Suprapubic skin (tissue), 4 donors: Measurements from ENCODE around the gene HLCS. TPM values are rescaled to one million over a fixed set of nuclear protein-coding genes. Genes with fewer than 3 reads are reported as not detected.

Experiments used
- DNase-seq, 2 donors: peaks; one replicate each; pipeline ENCODE4 v3.0.0-alpha.2; 2019; ENCODE audit warnings: low spot score in 2 of 2
- H3K27ac ChIP-seq: fragments of 200-600 bp; sonication (generic); one replicate; pipeline ENCODE4 v1.5.1; 2019
- H3K27me3 ChIP-seq: fragments of 200-600 bp; sonication (generic); one replicate; pipeline ENCODE4 v1.5.1; 2019
- H3K36me3 ChIP-seq: fragments of 200-600 bp; sonication (generic); one replicate; pipeline ENCODE4 v1.5.1; 2019
- H3K4me1 ChIP-seq: fragments of 200-600 bp; sonication (generic); one replicate; pipeline ENCODE4 v1.5.1; 2019
- H3K4me3 ChIP-seq: fragments of 200-600 bp; sonication (generic); one replicate; pipeline ENCODE4 v1.5.1; 2019; ENCODE audit warnings: mild to moderate bottlenecking
- H3K9me3 ChIP-seq: fragments of 200-600 bp; sonication (generic); one replicate; pipeline ENCODE4 v1.5.1; 2019
- EP300 ChIP-seq: sonication (generic); formaldehyde crosslinking; IDR thresholded peaks from one replicate; pipeline ENCODE4 v1.6.1; 2017; ENCODE audit warnings: antibody characterized with exemption
- POLR2A ChIP-seq, 2 donors: fragments of 450-650 bp; IDR thresholded peaks; one replicate each; pipeline ENCODE4 v1.6.1; 2017; ENCODE audit warnings: antibody characterized with exemption in 2 of 2, mild to moderate bottlenecking in 2 of 2, moderate library complexity in 2 of 2
- POLR2AphosphoS5 ChIP-seq, 3 donors: sonication (generic); formaldehyde crosslinking; IDR thresholded peaks; one replicate each; pipeline ENCODE4 v1.6.1; 2017; ENCODE audit warnings: antibody characterized with exemption in 3 of 3
- WGBS: methylation state at CpG from one replicate; pipeline ENCODE4 v1.1.5; 2018; 5-methylcytosine and 5-hydroxymethylcytosine counted together
- total RNA-seq, 4 donors: library from RNA; depleted of rRNA; stranded (reverse); fragments of >200 nt; gene quantifications; one replicate each; pipeline ENCODE4 v1.1.0, GENCODE V29; 2016
- TF ChIP-seq, protein P1 (sequence below), 2 donors: fragments of 200-600 bp in 1 of 2; fragments of 450-650 bp in 1 of 2; sonication (generic) in 1 of 2; IDR thresholded peaks; one replicate each; pipeline ENCODE4 v1.5.1; 2016 to 2019; ENCODE audit warnings: antibody characterized with exemption in 2 of 2, mild to moderate bottlenecking in 1 of 2, moderate library complexity in 1 of 2

HLCS gene
- total RNA-seq, 4 donors from 2014 or later, result 8.4 to 16.1 (median 11.5) TPM

DNA sequence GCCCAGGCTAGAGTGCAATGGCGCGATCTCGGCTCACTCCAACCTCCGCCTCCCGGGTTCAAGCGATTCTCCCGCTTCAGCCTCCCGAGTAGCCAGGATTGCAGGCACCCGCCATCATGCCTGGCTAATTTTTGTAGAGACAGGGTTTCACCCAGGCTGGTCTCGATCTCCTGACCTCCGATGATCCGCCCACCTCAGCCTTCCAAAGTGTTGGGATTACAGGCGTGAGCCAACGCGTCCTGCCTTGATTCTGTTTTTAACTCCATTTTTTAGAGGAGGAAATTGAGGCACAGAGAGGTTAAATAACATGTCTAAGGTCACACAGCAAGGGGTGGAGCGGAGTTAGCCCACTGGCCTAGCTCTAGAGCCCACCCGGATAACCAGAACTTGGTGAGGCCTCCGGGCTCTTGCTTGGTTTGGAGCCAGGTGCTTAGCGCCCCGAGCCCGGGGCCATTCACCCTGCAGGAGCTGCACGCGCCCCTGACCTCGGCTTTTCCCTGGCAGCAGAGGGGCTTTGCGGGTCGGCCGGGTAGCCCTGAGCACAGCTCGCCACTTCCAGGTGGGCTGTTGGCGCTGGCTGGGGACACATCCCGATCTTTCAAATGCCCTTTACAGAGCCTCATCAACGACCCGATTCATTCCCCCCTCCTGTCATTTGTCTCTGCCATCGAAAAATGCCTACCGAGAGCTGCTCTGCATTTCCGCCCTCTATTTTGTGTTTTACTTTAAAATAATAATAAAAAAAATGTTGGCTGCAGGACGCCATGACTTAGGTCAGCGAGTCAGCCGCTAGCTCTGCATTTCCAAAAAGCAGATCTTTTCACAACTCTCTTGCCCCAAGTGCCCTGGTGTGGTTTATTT, 256.4 kb downstream of the HLCS start:
- Histone ChIP-seq H3K36me3 (no peaks in the 10 kb centered on the region), H3K27ac (no peak overlapping the region), H3K4me1 (peaks cover 47% of the 10 kb centered on the region), H3K9me3 (no peaks in the 10 kb centered on the region), H3K4me3 (peak overlapping the region; percentile 5), H3K27me3 (peaks cover 92% of the 10 kb centered on the region)
- 18% methylated on average over 36 of the region's 38 CpGs for WGBS
- DNase-seq, result peak in 1 of 2 donors; percentile 32
- TF ChIP-seq POLR2A (IDR thresholded peaks at IDR 0.05) (no peak), POLR2AphosphoS5 (IDR thresholded peaks at IDR 0.05) (no peak), EP300 (no peak)
- TF ChIP-seq, protein P1, sequence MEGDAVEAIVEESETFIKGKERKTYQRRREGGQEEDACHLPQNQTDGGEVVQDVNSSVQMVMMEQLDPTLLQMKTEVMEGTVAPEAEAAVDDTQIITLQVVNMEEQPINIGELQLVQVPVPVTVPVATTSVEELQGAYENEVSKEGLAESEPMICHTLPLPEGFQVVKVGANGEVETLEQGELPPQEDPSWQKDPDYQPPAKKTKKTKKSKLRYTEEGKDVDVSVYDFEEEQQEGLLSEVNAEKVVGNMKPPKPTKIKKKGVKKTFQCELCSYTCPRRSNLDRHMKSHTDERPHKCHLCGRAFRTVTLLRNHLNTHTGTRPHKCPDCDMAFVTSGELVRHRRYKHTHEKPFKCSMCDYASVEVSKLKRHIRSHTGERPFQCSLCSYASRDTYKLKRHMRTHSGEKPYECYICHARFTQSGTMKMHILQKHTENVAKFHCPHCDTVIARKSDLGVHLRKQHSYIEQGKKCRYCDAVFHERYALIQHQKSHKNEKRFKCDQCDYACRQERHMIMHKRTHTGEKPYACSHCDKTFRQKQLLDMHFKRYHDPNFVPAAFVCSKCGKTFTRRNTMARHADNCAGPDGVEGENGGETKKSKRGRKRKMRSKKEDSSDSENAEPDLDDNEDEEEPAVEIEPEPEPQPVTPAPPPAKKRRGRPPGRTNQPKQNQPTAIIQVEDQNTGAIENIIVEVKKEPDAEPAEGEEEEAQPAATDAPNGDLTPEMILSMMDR (IDR thresholded peaks at IDR 0.05), result no peak

DNA sequence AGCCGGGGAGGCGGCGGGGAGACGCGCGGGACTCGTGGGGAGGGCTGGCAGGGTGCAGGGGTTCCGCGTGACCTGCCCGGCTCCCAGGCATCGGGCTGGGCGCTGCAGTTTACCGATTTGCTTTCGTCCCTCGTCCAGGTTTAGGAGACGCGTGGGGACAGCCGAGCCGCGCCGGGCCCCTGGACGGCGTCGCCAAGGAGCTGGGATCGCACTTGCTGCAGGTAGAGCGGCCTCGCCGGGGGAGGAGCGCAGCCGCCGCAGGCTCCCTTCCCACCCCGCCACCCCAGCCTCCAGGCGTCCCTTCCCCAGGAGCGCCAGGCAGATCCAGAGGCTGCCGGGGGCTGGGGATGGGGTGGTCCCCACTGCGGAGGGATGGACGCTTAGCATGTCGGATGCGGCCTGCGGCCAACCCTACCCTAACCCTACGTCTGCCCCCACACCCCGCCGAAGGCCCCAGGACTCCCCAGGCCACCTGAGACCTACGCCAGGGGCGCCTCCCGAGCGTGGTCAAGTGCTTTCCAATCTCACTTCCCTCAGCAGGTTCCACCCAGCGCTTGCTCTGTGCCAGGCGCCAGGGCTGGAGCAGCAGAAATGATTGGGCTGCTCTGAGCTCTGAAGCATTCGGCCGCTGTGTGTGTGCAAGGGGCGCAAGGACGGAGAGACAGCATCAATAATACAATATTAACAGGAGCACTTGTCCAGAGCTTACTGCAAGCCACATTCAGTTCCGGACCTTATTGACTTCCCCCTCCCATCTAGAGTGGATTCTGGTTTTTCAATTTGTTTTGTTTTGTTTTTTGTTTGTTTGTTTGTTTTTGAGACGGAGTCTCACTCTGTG, 257.2 kb downstream of the HLCS start:
- 10% methylated on average over 17 of the region's 55 CpGs for WGBS
- H3K27me3 ChIP-seq, result peaks cover 92% of the 10 kb centered on the region
- peak in 1 of 2 donors; percentile 76 for DNase-seq

DNA sequence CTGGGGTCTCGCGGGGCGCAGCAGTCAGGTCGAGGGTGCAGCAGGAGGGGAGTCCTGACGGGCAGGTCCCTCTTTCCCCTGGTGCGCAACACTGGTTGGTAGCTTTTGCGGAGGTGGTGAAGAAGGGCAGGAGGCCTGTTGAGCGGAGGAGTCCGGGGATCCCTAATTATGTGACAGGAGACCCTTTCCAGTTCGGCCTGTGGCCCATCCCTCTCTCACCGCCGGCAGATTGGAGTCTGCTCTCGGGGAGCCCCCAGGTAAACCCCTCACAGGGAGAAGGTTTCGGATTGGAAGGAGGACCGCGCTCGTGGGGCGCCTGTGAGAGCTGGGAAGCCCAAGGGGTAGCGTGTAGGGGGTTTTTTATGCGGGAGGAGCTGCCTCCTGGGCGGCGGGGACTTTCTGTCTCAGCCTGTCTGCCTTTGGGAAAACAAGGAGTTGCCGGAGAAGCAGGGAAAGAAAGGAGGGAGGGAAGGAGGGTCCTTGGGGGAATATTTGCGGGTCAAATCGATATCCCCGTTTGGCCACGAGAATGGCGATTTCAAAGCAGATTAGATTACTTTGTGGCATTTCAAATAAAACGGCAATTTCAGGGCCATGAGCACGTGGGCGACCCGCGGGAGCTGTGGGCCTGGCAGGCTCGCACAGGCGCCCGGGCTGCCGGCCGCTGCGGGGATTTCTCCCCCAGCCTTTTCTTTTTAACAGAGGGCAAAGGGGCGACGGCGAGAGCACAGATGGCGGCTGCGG, 258.0 kb downstream of the HLCS start:
- Histone ChIP-seq H3K9me3 (no peaks in the 10 kb centered on the region), H3K27ac (no peak overlapping the region), H3K4me3 (peak overlapping the region; percentile 34), H3K27me3 (peaks cover 98% of the 10 kb centered on the region), H3K36me3 (no peaks in the 10 kb centered on the region), H3K4me1 (peaks cover 57% of the 10 kb centered on the region)
- 10% methylated on average over 33 of the region's 44 CpGs for WGBS
- no peak for TF ChIP-seq EP300
- no peak for TF ChIP-seq POLR2A (IDR thresholded peaks at IDR 0.05)
- TF ChIP-seq, protein P1 (IDR thresholded peaks at IDR 0.05), result no peak
- no peak for TF ChIP-seq POLR2AphosphoS5 (IDR thresholded peaks at IDR 0.05)
- peak in 1 of 2 donors; percentile 43 for DNase-seq

More for the DNA sequence above, 257.2 kb downstream of the HLCS start:
- Histone ChIP-seq H3K9me3 (no peaks in the 10 kb centered on the region), H3K36me3 (no peaks in the 10 kb centered on the region), H3K4me1 (peaks cover 56% of the 10 kb centered on the region), H3K27ac (no peak overlapping the region), H3K4me3 (peak overlapping the region; percentile 34)
- TF ChIP-seq, protein P1 (IDR thresholded peaks at IDR 0.05), result no peak
- TF ChIP-seq POLR2AphosphoS5 (IDR thresholded peaks at IDR 0.05) (no peak), EP300 (no peak), POLR2A (IDR thresholded peaks at IDR 0.05) (no peak)

DNA sequence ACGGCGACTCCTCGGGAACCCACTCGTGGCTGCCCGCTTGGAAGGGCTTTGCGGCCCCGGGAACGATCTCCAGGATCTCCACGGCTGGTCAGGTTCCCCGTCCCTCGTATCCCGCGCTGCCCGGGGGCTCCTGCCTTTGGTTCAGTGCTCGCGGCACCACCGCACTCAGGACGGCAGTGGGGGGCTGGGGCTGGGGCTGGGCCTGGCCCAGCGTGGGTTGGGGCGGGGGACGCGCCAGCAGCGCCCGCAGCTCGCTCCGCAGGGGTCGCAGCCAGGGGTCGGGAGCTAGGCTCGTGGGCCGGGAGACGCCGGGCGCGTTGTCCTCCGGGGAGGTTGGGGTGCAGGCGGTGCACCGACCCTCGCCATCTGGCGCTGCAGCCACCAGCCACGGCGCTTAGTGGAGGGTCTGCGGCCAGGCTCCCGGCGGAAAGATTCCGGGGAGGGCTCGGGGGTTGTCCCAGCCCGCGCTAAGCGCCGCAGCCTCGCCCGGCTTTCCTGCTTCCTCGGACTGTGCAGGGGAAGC, 258.6 kb downstream of the HLCS start:
- H3K4me3 ChIP-seq, result peak overlapping the region; percentile 34
- no peaks in the 10 kb centered on the region for H3K36me3 ChIP-seq
- H3K9me3 ChIP-seq, result no peaks in the 10 kb centered on the region
- no peak overlapping the region for H3K27ac ChIP-seq
- peaks cover 57% of the 10 kb centered on the region for H3K4me1 ChIP-seq
- WGBS, result 16% methylated on average over 20 of the region's 53 CpGs
- DNase-seq, result peak in 1 of 2 donors; percentile 70
- peaks cover 100% of the 10 kb centered on the region for H3K27me3 ChIP-seq
- no peak for TF ChIP-seq EP300
- TF ChIP-seq POLR2AphosphoS5 (IDR thresholded peaks at IDR 0.05), result no peak
- no peak for TF ChIP-seq POLR2A (IDR thresholded peaks at IDR 0.05)
- TF ChIP-seq, protein P1 (IDR thresholded peaks at IDR 0.05), result no peak
